Measurements from ENCODE around the gene ARHGEF19. TPM values are rescaled to one million over a fixed set of nuclear protein-coding genes. Genes with fewer than 3 reads are reported as not detected.
"Not testable (repeated sequence)": the region's sequence is repeated elsewhere in the genome, so short reads cannot be mapped to it uniquely, and the experiment has no call there.

Gene ARHGEF19
- 10 to 100 TPM in 1 of 3 donors, 1 to 10 TPM in 2; 5.3 to 13.3 (median 9.0) TPM for total RNA-seq
- long read RNA-seq, donor 1, partial matches to known transcripts: 4 of 9 reads
- long read RNA-seq, donor 1, other reads (novel, unspliced or antisense): 5 of 9 reads
- long read RNA-seq, donor 2, partial matches to known transcripts: 1 of 2 reads
- long read RNA-seq, donor 2, other reads (novel, unspliced or antisense): 1 of 2 reads

DNA sequence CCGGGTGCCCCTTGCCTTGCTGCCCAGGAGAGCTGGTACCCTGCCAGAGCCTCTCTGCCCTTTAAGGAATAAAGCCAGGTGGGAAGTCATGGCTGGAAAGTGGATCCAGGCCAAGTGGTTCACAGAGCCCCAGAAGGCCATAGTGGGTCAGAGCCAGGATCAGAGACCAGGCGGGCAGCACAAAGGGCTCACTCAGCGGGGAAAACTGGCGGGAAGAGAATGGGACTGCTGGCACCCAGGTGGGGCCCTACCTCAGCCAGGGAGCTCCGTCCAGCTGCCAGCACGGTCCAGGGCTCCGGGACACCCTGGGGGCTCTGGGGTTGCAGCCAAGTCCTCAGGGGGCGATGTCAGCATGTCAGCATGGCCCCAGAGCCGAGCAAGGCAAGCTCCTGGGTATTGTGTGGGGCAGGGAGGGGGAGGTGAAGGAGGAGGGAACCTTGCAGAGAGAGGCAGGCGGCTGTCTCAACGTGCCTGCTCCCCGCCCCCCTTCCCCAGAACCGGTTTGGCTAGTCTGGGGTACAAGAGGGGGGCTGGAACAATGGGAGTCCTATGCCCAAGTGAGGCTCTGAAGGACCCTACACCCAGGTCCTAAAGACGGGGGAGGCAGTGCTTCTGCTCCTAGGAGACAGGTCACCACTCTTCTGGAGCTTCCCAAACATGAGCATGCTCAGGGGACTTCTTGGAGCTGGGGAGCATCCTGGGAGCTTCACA, at the start of gene ARHGEF19:
TSS of gene ARHGEF19 (minus strand) at position 402 of the 711 bp plus-strand sequence. CDS start 3,598 bp downstream, outside the sequence.
- no peak within 1 kb of the TSS for H3K4me3 ChIP-seq
- ATAC-seq: no peak

DNA sequence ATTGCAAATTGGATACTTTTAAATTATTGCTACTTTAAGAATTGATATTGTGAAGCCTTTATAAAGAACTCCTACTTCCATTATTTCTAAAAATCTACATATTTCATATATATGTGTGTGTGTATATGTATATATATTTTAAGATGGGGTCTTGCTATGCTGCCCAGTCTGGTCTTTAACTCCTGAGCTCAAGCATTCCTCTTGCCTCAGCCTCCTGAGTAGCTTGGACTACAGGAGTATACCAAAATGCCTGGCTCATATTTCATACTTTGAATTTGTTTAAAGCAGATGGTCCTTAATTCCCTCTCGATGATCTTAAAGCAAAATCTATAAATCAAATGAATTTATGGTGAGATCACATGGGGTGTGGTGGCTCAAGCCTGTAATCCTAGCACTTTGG, 49.6 kb upstream of the ARHGEF19 start:
- TF ChIP-seq, protein P1, sequence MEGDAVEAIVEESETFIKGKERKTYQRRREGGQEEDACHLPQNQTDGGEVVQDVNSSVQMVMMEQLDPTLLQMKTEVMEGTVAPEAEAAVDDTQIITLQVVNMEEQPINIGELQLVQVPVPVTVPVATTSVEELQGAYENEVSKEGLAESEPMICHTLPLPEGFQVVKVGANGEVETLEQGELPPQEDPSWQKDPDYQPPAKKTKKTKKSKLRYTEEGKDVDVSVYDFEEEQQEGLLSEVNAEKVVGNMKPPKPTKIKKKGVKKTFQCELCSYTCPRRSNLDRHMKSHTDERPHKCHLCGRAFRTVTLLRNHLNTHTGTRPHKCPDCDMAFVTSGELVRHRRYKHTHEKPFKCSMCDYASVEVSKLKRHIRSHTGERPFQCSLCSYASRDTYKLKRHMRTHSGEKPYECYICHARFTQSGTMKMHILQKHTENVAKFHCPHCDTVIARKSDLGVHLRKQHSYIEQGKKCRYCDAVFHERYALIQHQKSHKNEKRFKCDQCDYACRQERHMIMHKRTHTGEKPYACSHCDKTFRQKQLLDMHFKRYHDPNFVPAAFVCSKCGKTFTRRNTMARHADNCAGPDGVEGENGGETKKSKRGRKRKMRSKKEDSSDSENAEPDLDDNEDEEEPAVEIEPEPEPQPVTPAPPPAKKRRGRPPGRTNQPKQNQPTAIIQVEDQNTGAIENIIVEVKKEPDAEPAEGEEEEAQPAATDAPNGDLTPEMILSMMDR (IDR thresholded peaks at IDR 0.05): no peak
- Histone ChIP-seq H3K9me3 (no peaks in the 10 kb centered on the region), H3K36me3 (ENCODE audit: low read depth) (no peaks in the 10 kb centered on the region), H3K4me1 (ENCODE audit: low read depth) (no peaks in the 10 kb centered on the region), H3K4me3 (no peak overlapping the region)
- intact Hi-C loops (cut with DNase I, micrococcal nuclease): no loop called here
- no peak for ATAC-seq
- no peak for DNase-seq

More for the DNA sequence above, at the start of gene ARHGEF19:
- H3K9me3 ChIP-seq: no peaks in the 10 kb centered on the region
- H3K36me3 ChIP-seq (ENCODE audit: low read depth): no peaks in the 10 kb centered on the region
- TF ChIP-seq, protein P1 (IDR thresholded peaks at IDR 0.05): no peak
- intact Hi-C loops (cut with DNase I, micrococcal nuclease): no loop called here
- peaks cover 3% of the 10 kb centered on the region for H3K4me1 ChIP-seq (ENCODE audit: low read depth)
- peak; percentile 49 to 67 (median 65) for DNase-seq

DNA sequence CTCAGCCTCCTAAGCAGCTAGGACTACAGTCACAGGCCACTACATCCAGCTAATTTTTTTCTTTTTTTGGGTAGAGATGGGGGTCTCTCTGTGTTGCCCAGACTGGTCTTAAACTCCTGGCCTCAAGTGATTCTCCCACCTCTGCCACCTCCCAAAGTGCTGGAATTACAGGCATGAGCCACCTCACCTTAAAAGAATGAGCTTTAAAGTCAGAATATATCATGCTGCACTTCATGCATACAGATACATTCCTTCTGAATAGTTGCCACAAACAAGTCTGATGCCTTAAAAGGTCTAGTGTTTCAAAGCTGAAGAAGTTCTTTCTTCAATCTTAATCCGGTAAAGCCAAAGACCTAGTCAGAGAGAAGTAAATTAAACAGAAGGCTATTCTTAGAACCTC, 48.4 kb upstream of the ARHGEF19 start:
- Histone ChIP-seq H3K4me1 (ENCODE audit: low read depth) (no peaks in the 10 kb centered on the region), H3K9me3 (no peaks in the 10 kb centered on the region), H3K4me3 (no peak overlapping the region), H3K36me3 (ENCODE audit: low read depth) (no peaks in the 10 kb centered on the region)
- TF ChIP-seq, protein P1 (IDR thresholded peaks at IDR 0.05): no peak
- ATAC-seq: no peak
- DNase-seq: no peak
- intact Hi-C loops (cut with DNase I, micrococcal nuclease): no loop called here

DNA sequence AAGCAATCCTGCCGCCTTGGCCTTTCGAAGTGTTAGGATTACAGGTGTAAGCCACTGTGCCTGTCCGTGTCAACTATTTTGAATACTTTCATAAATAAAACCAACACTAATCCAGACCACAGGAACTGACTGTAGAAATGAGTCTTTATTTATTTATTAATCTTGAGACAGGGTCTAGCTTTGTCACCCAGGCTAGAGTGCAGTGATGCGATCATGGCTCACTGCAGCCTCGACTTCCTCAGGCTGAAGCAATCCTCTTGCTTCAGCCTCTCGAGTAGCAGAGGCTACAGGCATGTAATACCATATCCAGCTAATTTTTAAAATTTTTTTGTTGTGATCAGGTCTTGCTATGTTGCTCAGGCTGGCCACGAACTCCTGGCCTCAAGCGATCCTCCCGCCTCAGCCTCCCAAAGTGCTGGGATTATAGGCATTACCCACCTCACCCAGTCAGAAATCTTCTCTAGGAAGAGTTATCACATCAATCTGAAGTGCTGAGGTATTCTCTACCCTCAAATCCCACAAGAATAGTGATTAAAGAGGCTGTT, 46.2 kb upstream of the ARHGEF19 start:
- intact Hi-C loops (cut with DNase I, micrococcal nuclease): no loop called here
- Histone ChIP-seq H3K36me3 (ENCODE audit: low read depth) (no peaks in the 10 kb centered on the region), H3K4me3 (no peak overlapping the region), H3K4me1 (ENCODE audit: low read depth) (no peaks in the 10 kb centered on the region), H3K9me3 (no peaks in the 10 kb centered on the region)
- no peak for DNase-seq
- TF ChIP-seq, protein P1 (IDR thresholded peaks at IDR 0.05): no peak
- ATAC-seq: no peak

DNA sequence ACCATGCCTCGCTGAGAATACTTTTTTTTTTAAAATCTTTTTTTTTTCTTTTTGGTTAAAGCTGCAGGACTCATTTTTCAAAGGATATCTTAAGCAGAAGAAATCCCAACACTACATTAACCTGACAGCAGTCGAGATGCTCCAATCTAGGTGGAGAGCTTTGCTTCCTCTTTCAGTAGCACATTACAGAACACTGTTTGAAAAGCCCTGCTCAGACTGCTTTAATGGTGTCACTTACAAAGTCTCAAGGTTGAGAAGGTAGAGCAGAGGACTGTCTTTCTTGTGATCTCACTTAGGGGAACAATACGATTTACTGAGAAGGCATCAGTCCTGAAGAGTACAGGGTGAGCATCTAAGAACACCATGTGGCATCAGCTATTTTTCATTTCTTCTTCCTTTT, 45.5 kb upstream of the ARHGEF19 start:
- no peak overlapping the region for H3K4me3 ChIP-seq
- intact Hi-C loops (cut with DNase I, micrococcal nuclease): no loop called here
- no peak for ATAC-seq

DNA sequence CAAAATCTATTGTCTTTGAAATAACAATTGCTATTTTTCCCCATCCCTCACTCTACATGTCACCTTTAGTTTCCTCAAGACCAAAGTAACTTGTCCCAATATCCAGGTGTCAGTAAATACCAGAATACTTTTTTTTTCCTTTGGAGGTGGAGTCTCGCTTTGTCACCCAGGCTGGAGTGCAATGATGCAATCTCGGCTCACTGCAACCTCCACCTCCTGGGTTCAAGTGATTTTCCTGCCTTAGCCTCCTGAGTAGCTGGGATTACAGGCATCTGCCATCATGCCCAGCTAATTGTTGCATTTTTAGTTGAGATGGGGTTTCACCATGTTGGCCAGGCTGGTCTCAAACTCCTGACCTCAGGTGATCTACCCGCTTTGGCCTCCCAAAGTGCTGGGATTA, 45.1 kb upstream of the ARHGEF19 start:
- H3K4me1 ChIP-seq (ENCODE audit: low read depth); ATAC-seq; intact Hi-C loops (cut with DNase I, micrococcal nuclease); H3K36me3 ChIP-seq (ENCODE audit: low read depth); H3K9me3 ChIP-seq; H3K4me3 ChIP-seq; DNase-seq: not testable (repeated sequence)

More for the DNA sequence above, 45.5 kb upstream of the ARHGEF19 start:
- Histone ChIP-seq H3K4me1 (ENCODE audit: low read depth) (no peaks in the 10 kb centered on the region), H3K36me3 (ENCODE audit: low read depth) (no peaks in the 10 kb centered on the region), H3K9me3 (no peaks in the 10 kb centered on the region)
- no peak for DNase-seq
- TF ChIP-seq, protein P1 (IDR thresholded peaks at IDR 0.05): no peak
